NCI-H1436 treated with DMSO at 0.1 percent for 48 hours (cell line): ENCODE measurements around the gene N4BP2L2.

Experiments used
- DNase-seq: peaks from one replicate; lab custom pipeline; 2025; lab: John Stamatoyannopoulos, UW

The N4BP2L2 gene

DNA sequence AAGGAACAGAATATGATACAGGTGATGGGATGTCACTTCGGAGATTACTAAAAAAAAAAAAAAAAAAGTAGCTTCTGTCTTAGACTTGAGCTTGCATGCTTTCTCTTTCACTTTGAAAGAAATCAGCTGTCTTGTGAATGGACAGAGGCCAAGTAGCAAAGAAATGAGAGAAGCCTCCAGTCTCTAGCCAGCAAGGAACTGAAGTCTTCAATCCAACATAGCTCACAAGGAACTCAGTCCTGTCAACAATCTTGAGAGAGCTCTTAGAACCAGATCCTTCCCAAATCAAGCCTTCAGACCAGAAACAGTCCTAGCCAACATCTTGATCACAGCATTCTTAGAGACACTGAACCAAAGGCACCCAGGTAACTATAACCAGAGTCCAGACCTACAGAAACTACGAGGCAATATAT is 7.7 kb downstream of the N4BP2L2 start:
- no peak for DNase-seq

DNA sequence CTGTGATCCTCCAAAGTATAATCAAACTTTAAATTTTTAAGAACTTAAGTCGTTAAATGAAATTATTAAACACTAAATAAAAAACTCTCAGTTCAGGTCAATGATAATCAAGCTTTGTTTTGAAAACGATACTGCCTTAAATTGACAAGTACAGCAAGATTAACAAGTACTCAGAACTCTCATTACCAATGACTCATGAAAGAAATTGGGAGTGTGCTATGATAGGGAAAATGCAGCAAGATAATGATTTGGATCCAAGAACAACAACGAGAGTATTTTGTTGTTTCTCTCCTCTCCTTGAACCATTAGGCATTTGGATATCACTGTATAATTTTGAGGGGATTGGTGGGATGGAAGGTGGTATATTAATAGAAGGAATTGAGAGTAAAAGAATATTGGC is 10.2 kb downstream of the N4BP2L2 start:
- DNase-seq = no peak

DNA sequence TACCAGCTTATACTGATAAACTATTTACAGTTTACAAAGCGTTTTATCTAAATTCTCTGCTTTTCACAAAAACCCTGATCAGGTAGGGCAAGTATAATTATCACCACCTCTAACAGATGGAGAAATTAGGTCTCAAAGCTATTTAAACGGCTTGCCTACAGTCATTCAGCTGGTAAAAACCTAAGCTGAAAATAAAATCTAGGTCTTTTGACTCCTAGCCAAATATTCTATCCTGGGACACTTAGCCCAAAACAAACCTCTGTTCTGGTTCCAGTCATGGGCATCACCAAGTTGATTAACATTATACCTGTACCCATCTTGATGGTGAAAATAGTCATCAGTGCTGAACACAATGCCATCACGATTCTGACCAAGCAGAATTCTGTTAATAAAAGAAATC is 11.4 kb downstream of the N4BP2L2 start:
- no peak for DNase-seq

DNA sequence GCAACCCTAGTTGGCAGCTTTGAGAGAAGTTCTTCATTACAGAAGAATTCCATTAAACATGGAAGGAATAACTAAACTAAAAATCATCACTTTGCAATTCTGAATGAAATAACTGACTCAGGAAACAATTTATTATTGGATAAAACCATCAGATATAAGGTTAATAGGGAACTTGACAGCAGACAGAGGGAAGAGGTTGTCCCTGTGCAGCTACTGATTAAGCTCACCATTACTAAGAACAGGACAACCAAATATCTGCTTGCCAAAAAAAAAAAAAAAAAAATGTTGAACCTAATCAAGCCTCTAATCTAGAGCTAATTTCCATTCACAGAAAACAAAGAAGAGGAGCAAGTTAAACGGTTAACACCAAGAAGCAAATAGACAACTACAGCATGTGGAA is 12.8 kb downstream of the N4BP2L2 start:
- DNase-seq = no peak

DNA sequence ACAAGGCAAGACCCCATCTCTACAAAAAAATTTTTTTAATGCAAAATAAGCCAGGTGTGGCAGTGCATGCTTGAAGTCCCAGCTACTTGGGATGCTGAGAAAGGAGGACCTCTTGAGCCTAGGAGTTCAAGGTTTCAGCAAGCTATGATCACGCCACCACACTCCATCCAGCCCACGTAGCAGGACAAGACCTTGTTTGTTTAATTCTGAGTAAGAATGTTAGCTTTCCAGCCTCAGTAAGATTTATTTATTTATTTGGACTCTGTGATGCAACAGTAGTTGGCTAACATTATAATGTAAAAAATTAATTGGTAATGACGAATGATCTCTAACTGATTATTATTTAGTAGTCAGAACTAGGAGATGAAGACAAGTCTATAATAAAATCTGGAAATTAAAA is 23.3 kb downstream of the N4BP2L2 start:
- DNase-seq = no peak

DNA sequence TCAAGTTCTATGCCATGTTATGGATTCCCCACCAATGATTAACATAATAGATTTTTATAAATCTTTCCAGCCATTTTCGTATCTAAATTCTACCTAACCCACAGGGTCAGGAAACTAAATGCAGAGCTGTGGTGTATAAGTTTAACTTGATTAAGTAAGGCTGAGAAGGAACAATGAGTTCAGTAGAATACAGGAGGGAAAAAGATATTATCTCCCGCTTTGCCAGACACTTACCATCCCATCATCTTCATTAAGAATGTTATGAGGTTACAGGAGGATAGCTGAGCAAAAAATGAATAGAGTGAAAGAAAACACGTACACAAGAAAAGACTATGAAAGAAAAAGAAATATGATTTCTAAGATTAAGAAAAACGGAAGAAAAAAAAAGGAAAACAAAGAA is 27.1 kb downstream of the N4BP2L2 start:
- DNase-seq = no peak

DNA sequence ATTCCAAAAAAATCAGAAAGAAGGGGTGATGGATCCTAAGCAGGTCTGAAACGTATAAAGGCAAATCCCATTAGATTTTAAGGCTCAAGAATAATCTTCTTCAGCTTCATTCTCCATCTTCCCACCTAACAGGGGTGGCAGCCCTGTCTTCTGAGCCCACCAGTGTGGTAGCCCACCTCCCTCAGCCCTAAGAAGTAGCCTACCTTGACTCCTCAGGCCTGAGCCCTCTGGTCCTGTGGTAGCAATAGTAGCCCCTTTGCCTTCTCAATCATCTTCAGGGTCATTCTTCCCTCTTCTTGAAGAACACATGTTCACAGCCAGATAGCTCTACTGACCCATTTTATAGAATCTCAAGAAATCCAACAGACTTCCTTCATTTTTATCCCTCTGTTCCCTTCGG is 33.7 kb downstream of the N4BP2L2 start:
- DNase-seq = no peak

DNA sequence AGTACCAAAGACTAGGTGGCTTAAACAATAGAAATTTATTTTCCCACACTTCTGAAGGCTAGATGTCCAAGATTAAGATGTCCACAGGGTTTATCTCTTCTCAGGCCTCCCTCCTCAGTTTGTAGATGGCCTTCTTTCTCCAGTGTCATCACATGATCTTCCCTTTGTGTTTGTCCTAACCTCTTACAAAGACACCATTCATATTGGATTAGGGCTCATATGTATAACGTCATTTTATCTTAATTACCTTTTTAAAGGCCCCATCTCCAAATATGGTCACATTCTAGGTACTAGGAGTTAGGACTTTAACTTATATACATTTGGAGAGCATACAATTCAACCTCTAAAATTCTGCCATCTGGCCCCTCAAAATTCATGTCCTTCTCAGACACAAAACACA is 34.3 kb downstream of the N4BP2L2 start:
- no peak for DNase-seq

DNA sequence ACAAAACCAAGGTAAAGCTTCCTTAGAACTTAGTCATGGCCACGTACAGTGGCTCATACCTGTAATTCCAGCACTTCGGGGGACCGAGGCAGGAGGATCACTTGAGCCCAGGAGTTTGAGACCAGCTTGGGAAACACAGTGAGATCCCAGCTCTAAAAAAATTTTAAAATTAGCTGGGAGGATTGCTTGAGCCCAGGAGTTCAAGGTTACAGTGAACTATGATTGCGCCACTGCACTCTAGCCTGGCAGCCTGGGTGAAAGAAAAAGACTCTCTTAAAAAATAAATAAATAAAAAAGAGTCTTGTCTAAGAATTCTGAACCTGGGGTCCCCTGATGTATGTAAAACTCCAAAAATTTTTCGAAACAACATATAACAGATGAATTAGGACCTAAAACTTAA is 34.9 kb downstream of the N4BP2L2 start:
- DNase-seq = no peak

DNA sequence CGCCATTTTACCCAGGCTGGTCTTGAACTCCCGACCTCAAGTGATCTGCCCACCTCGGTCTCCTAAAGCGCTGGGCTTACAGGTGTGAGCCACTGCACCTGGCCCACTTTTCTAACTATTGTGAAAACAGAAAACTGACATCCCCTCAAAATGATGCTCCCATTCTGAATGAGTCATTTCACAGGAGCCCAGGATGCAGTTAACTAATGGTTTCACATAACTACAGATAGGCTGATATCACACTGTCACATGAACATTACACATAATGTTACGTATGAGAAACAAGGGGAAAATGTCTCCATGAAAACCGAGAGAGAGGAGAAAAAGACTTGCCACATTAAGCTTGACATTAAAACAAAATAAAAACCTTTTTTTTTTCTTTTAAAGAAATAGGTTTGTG is 37.5 kb downstream of the N4BP2L2 start:
- no peak for DNase-seq

DNA sequence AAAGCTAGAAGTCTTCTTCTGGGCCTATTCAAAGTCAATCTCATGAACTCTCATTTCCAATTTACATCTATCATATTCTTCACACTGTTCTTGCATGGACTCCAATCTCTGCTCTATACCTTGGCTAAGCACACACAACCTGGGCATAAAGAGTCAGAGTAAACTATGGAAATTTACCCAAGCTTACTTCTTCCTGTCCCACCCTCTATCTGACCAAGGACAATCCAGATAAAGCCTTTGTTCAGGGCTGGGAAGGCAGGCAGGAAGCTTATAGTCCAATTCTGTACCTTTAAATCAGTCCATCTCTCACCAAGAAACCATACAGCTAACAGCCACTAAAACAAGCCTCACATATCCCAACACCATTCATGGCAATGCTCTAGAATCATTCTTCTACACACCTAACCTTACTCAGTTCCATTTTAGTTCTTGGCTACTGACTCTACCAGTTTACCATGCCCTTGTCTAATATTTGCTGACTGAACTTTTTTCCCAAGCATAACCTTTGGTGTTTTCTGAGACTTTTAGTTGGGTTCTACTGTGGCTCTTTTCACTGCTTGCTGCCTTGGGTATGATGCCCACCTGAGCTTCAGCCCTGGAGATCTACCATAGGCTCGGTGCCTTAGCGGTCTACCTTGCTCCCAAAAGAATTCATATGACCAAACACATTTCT is 38.9 kb downstream of the N4BP2L2 start:
- DNase-seq = no peak

DNA sequence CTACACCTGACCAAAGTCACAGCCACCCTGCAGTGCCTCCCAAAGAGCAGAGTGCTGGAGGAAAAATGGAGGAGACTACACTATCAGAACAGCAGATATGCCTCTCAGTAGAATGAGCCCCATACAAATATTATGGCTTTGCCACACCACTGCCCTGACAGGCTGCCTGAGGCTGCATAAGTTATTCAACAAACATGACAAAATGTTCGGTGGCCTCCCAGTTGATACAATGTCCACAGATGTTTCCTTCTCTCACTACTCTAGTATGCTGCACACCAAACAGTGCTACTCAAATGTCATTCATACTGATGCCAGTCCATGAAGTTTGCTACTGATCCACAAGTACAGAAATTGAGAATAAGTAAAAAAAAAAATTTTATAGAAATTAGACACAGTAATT is 41.0 kb downstream of the N4BP2L2 start:
- no peak for DNase-seq

DNA sequence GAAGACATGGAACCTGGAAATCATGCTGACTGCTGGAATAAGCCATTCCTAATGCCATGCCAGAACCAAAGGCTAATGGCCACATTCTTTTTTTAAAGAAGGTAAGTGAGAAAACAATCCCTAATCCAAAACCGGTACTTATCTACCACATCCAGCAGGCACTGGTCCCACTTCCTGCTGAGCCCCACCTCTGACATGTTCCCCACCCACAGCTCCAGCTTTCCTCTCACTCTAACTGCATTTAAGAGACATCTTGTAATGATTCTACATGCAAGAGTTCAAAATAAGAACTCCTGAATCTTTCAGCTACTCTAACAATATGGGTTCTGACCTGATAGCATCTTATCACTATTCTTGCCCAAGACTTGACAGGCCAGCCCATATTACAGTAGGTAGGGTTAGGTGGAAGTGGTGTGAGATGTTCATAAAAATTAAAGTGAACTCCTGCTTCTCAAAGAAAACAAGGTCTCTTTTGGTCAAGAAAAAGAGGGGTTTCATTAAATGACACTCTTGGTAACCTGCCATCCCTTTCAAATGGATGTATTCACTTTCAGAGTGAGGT is 41.9 kb downstream of the N4BP2L2 start:
- no peak for DNase-seq

DNA sequence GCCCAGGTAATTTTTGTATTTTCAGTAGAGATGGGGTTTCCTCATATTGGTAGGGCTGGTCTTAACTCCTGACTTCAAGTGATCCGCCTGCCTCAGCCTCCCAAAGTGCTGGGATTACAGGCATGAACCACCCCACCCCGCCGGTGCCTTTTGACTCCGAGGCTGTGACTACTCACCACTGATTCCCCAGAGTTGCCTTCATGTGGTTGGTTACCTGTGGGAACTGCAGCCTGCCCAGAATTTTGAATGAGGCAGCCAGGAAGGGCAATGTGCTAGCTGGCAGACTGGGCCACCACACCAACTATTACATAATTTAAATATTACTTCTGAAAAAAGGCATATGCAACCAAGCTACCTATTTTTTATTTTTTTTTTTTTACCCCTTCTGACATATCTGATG is 42.8 kb downstream of the N4BP2L2 start:
- DNase-seq = no peak

DNA sequence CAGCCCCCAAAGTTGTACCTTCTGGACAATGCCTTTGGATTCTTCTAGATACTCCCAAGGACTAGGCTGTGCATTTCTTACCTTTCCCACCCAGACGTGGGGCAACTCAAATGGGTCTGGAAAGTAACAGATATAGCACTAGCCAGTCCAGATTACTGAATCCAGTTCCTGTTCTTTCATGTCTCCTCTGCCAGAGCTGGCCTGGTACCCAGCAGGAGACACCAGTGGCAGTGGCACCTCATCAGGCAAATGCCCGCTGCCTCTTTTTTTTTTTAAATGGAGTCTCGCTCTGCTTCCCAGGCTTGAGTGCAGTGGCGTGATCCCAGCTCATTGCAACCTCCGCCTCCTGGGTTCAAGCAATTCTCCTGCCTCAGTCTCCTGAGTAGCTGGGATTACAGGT is 43.2 kb downstream of the N4BP2L2 start:
- no peak for DNase-seq

DNA sequence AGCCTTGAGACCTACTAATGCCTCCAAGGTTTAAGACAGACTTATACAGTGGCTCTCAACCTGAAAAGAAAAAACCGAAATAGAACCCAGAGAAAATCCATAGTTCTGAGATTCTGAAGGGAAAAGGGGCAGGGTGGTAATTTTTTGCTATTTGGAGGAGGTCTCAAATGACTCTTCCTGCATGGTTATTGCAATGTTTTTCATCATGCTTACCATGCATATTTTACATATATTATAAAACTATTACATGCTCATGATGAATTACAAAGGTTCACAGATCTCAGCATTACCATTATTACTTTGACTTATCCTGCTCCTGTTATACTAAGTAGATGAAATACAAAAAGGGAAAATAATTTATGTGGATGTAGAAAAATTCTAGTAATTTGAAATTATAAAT is 47.6 kb downstream of the N4BP2L2 start:
- no peak for DNase-seq

DNA sequence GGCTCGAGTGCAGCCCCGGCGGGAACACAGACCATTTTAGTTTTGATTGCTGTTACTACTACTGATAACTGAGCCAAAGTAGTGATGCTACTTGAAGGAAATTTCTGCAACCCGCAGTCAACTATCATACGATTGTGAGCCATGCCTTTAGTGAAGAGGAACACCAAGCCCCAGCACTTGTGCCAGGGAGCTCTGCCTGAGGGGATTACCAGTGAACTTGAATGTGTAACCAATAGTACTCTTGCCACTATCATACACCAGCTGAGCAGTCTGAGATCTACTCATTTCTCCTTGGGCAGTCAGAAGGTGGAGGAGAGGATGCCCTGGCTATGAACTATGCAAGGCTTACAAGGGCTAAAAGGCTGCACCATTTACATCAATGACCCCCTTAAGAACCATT is 61.7 kb downstream of the N4BP2L2 start:
- no peak for DNase-seq

DNA sequence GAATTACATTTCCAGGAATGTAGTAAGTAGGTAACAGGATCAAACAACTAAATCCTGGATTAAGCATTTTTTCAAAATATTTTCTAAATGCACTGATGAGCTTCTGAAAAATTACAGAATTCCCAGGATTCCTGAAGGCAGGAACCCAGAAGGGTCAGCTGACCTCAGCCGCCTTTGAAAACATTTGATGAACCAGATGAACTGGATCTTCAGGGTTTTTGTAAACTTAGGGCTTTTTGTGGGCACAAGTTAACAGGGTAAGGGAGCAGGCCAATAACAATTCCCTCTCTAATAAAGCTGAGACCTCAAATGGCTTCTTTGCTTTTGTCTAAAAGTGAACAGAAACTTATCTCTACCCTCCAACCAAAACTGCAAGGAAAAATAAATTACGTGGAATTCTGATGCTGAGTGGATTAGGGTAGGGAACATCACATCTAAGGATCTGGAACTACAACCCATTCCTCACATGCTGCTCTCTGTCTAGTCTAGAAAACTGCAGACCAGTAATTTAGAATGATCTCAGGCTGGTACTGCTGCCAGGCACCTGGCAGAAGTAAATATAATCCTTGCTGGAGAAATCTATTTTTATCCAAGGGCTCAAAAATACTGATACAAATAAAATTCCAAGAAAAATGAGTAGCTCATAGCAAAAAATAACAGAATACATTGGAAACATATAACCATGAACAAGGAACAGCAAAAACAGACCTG is 62.4 kb downstream of the N4BP2L2 start:
- no peak for DNase-seq

DNA sequence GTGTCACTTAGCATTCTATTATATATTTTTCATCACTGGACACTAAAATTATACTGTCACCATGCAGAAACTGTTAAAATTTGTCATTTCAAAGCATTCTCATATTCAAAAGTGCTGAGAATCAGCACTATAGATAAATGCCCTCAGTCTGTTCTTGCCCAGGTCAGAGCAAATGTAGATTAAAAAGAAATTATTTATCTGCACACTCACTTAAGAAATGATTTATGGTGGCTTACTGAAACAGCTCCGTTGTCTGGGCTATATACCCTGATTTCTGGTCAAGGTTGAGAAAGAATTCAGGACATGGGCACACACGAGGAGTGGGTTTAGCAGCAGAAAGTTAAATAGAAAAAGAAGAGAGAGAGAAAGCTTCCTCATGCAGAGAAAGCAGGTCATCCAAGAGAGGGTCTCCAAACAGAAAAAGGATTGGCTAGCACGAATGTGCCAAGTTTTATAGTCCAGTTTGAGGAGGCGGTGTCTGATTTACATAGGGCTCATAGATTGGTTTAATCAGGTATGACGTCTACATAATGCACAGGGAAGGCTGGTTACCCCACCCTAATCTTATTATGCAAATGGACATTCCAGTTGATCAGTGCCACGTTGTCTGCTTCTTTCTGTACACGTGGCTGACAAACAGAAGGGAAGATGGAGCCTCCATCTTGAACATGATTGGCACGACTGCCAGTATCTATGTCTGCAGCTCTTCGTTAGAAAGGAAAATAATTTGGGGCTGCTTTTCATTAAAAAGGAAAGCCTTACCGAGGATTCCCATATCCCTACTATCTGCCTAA is 63.4 kb downstream of the N4BP2L2 start:
- no peak for DNase-seq

DNA sequence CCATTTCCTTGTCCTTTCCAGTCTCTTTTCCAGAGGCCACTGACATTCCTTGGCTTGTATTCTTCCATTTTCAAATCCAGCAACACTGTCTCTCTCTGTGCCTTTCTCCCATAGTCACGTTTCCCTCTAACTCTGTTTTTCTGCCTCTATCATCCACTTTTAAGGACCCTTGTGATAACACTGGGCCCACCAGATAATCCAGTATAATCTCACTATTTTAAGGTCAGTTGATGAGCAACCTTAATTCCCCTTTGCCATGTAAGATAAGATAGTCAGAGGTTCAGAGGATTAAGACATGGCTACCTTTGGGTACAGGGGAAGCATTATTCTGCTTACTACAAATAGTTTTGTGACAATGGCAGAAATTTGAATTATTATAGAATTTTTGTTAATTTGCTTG is 64.9 kb downstream of the N4BP2L2 start:
- no peak for DNase-seq

DNA sequence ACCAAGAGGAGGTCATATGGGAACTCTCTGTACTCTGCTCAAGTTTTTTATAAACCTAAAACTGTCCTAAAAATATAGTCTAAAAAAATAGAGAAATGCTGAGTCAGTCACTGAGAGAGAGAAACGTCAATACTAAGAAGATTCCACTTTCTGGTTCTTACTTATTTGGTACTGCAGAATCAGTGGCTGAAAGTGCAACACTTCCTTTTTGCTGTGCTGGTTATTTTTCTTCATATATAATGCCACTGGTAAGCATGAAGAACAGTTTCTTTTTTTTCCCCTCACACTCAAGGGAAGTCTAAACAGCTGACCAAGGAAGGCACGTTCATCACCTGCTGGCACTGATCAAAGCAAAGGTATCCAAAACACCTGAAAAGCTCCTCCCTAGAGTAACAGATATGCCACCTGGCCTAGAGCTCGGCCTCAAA is 66.4 kb downstream of the N4BP2L2 start:
- DNase-seq = no peak

DNA sequence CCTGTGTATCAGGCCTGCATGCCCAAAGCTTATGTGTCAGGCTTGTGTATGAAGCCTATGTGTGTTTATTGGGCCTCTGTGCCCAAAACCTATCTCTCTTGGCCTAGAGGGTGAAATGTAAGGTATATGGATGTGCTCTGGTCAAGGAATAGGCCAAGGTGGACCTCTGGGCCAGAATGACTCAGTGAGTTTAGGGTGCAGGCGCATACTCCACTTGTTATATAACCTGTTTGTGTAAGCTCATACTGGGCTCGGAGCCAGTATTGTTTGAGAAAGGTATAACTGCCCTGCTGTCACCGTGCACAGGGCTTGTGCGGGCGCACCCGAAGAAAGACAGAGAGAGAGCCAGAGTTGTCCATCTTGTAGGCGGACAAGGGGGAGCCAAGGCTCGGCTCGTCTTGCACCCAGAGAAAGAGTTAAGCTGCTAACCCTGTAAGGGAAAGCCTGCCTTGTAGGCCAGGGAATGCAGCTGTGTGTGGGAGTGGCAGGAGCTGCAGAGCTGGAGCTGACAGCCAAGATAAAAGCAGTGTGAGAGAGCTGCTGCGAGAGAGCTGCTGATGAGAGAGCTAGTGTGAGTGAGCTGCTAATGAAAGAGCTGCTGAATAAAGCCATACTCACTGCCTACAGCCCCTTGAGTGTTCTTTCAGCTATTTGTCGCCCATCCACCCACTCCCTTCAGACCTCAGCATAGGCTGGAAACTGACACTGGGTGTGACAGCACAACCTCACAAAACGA is 67.2 kb downstream of the N4BP2L2 start:
- DNase-seq = no peak
